ENCODE measurements around the gene FBLN1.
"Not testable (repeated sequence)": the region's sequence is repeated elsewhere in the genome, so short reads cannot be mapped to it uniquely, and the experiment has no call there.

Gene FBLN1

DNA sequence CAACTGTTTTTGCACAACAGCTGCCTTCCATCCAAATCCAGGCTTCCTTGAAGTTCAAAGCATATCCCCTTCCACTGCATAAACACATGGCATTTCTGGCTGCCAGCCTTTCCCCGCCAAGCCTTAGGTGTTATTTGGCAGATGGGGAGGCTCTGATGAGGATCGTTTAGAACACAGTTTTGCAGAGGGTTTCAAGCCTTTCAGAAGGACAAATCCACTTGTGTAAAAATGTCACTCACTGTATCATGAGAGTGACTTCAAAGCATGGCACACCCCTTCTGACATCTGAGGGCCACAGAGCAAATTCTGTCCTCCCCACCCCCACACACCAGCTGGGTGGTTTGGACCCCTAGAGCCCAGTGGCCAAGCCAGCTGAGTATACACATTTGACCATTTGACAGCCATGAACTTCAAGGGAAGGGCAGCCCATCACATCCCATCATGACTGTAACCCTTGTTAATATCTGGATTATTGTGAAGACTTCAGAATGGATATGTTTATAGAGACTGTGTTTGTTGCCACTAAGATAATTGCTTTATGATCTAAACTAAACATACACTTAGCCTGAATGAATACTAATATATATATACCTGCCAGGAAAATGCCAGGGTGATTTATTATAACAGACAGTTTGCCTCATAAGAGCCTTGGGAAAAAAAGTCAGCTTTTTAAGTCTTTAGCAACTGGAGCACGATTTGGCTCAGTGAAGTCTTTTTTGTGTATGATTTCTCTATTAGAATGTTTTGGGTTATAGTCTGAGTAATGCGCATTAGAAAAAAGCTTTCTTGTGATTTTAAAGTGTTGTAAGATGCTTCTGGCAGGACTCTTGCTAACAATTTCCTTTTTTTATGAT, 31.9 kb downstream of the FBLN1 start:
- ATAC-seq (replicated peaks): no peak
- no peaks in the 10 kb centered on the region for H3K9me3 Mint-ChIP-seq
- no peaks in the 10 kb centered on the region for H3K36me3 Mint-ChIP-seq
- H3K27ac Mint-ChIP-seq: no peak overlapping the region
- H3K27me3 Mint-ChIP-seq: peaks cover 7 to 9% of the 10 kb centered on the region in 2 donors
- H3K4me1 Mint-ChIP-seq: no peaks in the 10 kb centered on the region
- DNase-seq: no peak
- H3K4me3 Mint-ChIP-seq: no peak overlapping the region

DNA sequence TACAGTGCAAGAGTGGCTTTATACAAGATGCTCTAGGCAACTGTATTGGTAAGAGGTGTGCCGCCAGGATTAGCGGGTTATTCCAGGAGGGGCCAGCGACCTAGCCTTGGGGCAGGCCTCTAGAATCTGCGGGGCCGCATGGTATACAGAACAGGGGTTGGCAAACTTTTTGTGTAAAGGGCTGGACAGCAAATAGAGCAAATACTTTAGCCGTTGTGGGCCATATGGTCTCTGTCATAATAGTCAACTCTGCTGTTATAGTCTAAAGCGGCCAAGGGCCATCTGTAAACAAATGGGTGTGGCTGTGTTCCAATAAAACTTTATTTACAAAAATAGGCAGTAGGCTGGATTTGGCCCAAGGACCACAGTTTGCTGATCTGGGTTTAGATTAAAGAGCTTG, 32.6 kb downstream of the FBLN1 start:
- H3K27me3 Mint-ChIP-seq: peaks cover 11 to 17% of the 10 kb centered on the region in 2 donors
- no peaks in the 10 kb centered on the region for H3K36me3 Mint-ChIP-seq
- DNase-seq (no peak), ATAC-seq (replicated peaks) (no peak)
- no peaks in the 10 kb centered on the region for H3K4me1 Mint-ChIP-seq
- no peak overlapping the region for H3K27ac Mint-ChIP-seq
- no peaks in the 10 kb centered on the region for H3K9me3 Mint-ChIP-seq
- H3K4me3 Mint-ChIP-seq: no peak overlapping the region

DNA sequence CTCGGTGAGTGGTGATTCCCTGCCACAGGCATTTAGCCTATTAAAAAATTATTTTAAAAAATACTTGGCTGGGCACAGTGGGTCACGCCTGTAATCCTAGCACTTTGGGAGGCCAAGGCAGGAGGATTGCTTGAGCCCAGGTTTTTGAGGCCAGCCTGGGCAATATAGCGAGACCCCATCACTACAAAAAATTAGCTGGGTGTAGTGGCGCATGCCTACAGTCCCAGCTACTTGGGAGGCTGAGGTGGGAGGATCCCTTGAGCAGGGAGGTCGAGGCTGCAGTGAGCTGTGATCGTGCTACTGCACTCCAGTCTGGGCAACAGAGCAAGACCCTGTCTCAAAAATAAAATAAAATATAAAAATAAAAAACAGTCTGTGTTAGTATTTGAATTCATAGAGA, 33.2 kb downstream of the FBLN1 start:
- not testable (repeated sequence) for H3K4me1 Mint-ChIP-seq; H3K9me3 Mint-ChIP-seq; ATAC-seq (replicated peaks); H3K27ac Mint-ChIP-seq; H3K4me3 Mint-ChIP-seq; H3K36me3 Mint-ChIP-seq; DNase-seq
- H3K27me3 Mint-ChIP-seq: peaks cover 15 to 22% of the 10 kb centered on the region in 2 donors

DNA sequence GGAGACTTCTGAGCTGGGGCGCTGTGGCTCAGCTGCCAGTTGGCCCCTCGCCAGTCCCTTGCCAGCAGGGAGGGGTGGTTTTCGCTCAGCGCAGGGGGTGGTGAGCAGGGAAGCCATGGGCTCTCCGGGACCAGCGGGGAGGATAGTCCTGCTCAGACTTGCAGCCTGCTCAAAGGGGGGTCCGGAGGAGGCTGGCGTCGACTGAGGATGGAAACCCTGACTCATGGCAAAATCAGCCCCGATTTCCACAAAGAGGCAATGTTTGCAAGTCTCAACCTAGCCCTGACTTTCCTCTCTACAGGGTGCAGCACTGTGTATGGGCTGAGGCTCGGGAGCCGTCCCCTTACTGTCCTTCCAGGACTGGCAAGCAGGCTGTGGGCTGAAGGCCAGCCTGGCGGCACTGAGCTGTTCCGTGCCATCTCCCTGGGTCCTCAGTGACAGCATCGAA, 35.1 kb downstream of the FBLN1 start:
- Mint-ChIP-seq H3K27me3 (peaks cover 23 to 26% of the 10 kb centered on the region in 2 donors), H3K9me3 (no peaks in the 10 kb centered on the region), H3K4me1 (no peaks in the 10 kb centered on the region), H3K27ac (no peak overlapping the region), H3K4me3 (no peak overlapping the region), H3K36me3 (no peaks in the 10 kb centered on the region)
- DNase-seq: no peak
- ATAC-seq (replicated peaks): no peak

DNA sequence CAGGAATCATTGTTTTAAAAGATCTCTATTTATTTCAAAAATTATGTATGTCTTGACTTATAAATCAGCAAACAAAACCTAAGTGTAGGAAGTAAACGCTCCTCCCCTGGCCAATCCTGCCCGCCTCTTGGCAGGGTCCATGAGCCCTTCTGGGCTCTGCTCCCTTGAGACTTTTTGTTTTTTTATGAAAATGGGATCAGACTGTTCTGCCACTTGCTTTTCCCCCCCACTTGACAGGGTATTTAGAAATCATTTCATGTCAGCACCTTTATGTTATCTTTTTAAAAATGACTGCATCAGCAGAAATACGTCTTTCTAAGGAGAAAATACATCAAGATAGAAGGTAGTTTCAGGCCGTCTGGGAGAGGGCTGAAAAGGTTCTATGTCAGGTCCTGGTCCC, 35.6 kb downstream of the FBLN1 start:
- Mint-ChIP-seq H3K4me1 (peaks cover 0 to 2% of the 10 kb centered on the region in 2 donors), H3K27me3 (peaks cover 23 to 26% of the 10 kb centered on the region in 2 donors), H3K9me3 (no peaks in the 10 kb centered on the region), H3K4me3 (no peak overlapping the region), H3K27ac (no peak overlapping the region), H3K36me3 (no peaks in the 10 kb centered on the region)
- DNase-seq: no peak
- no peak for ATAC-seq (replicated peaks)

DNA sequence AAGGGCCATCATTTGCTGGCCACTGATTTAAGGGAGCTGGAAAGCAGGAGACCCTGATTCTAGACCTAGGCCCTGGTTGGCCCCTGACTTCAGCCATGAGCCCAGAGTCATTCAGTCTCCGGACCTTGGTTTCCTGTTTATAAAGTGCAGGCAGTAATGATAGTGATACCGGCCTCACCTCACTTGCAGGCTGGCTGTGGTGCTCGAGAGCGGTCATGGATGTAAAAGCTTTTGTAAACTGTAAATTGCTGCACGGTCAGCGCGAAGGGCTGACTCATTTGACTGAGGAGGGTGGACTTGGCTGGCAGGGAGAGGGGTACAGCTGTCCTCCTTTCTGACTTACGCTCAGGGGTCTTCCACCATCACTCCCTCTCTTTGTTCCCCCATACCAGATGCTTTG, 37.4 kb downstream of the FBLN1 start:
- ATAC-seq (replicated peaks) (no peak), DNase-seq (no peak)
- no peak overlapping the region for H3K4me3 Mint-ChIP-seq
- peaks cover 23 to 26% of the 10 kb centered on the region in 2 donors for H3K27me3 Mint-ChIP-seq
- no peaks in the 10 kb centered on the region for H3K36me3 Mint-ChIP-seq
- no peaks in the 10 kb centered on the region for H3K9me3 Mint-ChIP-seq
- no peak overlapping the region for H3K27ac Mint-ChIP-seq
- H3K4me1 Mint-ChIP-seq: peaks cover 0 to 6% of the 10 kb centered on the region in 2 donors

DNA sequence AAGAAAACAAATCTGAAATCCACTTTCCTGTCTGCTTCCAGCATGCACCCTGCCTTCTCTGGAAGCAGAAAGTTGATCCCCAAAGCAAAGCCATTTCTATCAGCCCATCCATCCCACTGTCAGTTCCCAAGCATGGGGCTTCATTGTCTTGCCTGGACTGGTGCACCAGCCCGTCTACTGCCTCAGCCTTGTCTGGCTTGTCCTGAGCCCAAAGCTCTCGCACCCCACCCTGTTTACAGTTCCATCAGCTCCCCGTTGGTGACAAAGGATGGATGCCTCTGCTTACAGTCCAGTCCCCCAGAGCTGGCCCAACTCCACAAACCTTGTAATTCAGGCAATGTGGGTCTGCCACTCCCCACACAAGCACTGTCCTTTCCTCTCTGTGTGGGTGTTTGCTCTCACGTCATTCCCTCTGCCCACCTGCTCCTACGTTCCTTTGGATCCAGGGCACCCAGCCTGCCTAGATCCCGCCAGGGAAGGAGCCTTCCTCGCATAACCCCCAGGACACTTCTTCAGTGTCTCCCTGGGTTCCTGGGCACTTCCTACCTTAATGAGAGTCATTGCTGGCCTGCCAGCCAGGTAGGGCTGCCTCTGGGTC, 38.8 kb downstream of the FBLN1 start:
- Mint-ChIP-seq H3K4me3 (no peak overlapping the region), H3K36me3 (no peaks in the 10 kb centered on the region), H3K9me3 (no peaks in the 10 kb centered on the region), H3K27ac (no peak overlapping the region), H3K27me3 (peaks cover 23 to 26% of the 10 kb centered on the region in 2 donors), H3K4me1 (peaks cover 0 to 6% of the 10 kb centered on the region in 2 donors)
- ATAC-seq (replicated peaks) (no peak), DNase-seq (no peak)

DNA sequence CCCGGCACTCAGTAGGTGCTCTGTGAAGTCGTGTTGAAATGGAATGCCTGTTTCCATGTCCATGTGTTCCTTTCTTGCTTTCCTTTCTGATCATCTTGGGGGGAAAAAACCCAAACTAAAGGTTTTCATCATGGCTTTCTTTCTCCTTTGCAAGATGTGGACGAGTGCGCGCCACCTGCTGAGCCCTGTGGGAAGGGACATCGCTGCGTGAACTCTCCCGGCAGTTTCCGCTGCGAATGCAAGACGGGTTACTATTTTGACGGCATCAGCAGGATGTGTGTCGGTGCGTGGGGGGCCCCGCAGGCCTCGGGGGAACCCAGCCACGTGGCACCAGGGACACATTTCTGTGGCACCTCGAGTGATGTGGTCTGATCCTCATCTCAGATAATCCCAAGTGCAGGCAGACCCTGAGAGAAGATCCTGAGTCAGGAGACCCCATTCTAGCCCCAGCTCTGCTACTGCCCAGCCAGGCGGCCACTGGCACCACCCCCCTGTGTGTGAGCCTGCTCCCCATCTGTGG, 39.4 kb downstream of the FBLN1 start:
- Mint-ChIP-seq H3K9me3 (no peaks in the 10 kb centered on the region), H3K27me3 (peaks cover 23 to 26% of the 10 kb centered on the region in 2 donors), H3K4me3 (no peak overlapping the region), H3K36me3 (no peaks in the 10 kb centered on the region), H3K27ac (no peak overlapping the region), H3K4me1 (peaks cover 0 to 6% of the 10 kb centered on the region in 2 donors)
- ATAC-seq (replicated peaks) (no peak), DNase-seq (no peak)

DNA sequence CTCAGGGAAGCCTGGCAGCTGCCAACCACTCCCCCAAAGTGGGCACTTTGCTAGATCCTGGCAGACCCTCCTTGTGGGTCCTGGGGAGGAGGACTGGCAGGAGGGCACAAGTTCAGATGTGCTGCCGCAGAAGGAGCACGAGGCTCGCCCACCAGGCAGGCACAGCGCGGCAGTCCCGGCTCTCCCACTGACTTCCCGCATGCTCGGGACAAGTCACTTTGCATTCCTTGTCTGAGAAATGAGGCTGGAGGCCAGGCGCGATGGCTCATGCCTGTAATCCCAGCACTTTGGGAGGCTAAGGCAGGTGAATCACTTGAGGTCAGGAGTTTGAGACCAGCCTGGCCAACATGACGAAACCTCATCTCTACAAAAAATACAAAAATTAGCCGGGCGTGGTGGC, 40.1 kb downstream of the FBLN1 start:
- ATAC-seq (replicated peaks); H3K27ac Mint-ChIP-seq; H3K4me3 Mint-ChIP-seq; H3K36me3 Mint-ChIP-seq; H3K4me1 Mint-ChIP-seq; H3K9me3 Mint-ChIP-seq; DNase-seq: not testable (repeated sequence)
- peaks cover 23 to 26% of the 10 kb centered on the region in 2 donors for H3K27me3 Mint-ChIP-seq

DNA sequence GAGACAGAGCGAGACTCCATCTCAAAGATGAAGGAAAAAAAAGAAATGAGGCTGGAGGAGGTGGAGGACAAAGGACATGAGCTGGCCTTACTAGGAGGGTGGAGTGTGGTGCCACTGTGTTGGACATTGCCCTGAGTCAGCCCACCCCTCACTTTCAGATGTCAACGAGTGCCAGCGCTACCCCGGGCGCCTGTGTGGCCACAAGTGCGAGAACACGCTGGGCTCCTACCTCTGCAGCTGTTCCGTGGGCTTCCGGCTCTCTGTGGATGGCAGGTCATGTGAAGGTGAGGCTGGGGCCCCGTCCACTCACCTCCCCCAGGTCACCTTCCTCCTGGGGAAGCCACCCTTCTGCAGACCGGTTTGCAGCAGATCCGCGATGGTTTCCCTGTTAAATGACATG, 40.6 kb downstream of the FBLN1 start:
- Mint-ChIP-seq H3K27ac (no peak overlapping the region), H3K9me3 (no peaks in the 10 kb centered on the region), H3K36me3 (no peaks in the 10 kb centered on the region), H3K4me1 (peaks cover 0 to 6% of the 10 kb centered on the region in 2 donors), H3K4me3 (no peak overlapping the region), H3K27me3 (peaks cover 23 to 26% of the 10 kb centered on the region in 2 donors)
- no peak for ATAC-seq (replicated peaks)
- DNase-seq: no peak

DNA sequence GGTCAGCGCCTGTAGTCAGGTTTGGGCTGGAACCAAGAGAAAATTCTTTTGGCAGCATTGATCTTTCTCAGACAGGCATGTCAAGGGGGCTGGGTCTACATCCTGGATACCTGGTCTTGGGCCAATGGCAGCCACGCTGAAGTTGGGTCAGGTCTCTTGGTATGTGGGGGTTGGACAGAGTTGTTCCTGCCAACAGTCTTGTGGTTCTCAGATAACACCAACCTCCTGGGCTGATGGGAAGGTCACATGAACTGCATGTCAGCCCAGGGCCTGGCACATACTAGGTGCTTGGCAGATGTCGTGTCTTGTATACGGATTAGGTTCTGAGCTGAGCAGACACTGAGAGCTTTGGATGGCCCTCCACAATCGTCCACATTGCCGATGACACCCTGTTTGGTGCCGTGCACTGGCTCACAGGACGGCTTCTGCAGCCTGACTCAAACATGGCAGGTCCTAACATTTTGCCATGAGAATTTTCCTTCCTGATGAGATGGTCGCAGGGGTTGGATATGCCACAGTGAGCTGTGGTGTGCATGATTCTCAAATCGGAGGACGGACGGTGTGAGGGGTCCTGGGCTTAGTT, 42.0 kb downstream of the FBLN1 start:
- Mint-ChIP-seq H3K4me3 (no peak overlapping the region), H3K36me3 (no peaks in the 10 kb centered on the region), H3K9me3 (no peaks in the 10 kb centered on the region), H3K27me3 (peaks cover 15 to 20% of the 10 kb centered on the region in 2 donors), H3K4me1 (peaks cover 0 to 6% of the 10 kb centered on the region in 2 donors), H3K27ac (no peak overlapping the region)
- ATAC-seq (replicated peaks): no peak
- DNase-seq: no peak

DNA sequence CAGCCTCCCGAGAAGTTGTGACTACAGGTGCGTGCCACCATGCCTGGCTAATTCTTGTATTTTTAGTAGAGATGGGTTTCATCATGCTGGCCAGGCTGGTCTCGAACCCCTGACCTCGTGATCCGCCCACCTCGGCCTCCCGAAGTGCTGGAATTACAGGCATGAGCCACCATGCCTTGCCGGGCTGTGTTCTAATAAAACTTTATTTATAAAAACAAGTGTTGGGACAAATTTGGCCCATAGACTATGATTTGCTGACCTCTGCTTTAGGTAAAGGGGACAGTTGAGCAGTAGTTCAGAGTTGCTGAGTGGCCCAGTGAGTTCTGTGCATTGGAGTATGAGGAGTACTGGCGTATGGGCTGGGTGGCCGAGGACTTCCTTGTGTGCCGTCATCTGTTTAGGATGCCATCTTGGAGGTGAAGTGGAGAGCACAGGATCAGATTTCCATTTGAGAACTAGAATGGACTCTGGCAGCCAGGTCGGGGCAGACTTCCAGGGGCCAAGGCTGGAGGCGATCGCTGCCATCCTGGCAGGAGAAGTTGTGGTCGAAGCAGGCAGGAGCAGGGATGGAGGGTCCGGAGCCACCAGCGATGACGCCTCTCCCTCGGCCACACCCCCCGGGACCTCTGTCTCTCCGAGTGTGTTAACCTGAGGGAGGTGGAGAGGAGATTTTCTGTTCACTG, 43.8 kb downstream of the FBLN1 start:
- no peak for DNase-seq
- no peak overlapping the region for H3K4me3 Mint-ChIP-seq
- peaks cover 0 to 6% of the 10 kb centered on the region in 2 donors for H3K4me1 Mint-ChIP-seq
- no peak overlapping the region for H3K27ac Mint-ChIP-seq
- peaks cover 4 to 5% of the 10 kb centered on the region in 2 donors for H3K9me3 Mint-ChIP-seq
- H3K27me3 Mint-ChIP-seq: peaks cover 7 to 8% of the 10 kb centered on the region in 2 donors
- no peaks in the 10 kb centered on the region for H3K36me3 Mint-ChIP-seq
- no peak for ATAC-seq (replicated peaks)

DNA sequence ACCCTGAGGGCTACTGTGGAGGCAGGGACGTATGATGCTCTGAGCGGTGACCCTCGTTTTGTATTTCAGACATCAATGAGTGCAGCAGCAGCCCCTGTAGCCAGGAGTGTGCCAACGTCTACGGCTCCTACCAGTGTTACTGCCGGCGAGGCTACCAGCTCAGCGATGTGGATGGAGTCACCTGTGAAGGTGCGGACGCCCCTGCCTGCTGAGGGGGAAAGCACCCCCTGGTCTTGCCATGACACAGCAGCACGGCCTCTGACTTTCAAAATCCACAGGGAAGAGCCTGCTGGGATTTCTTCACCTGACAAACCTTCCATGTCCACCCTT, 44.3 kb downstream of the FBLN1 start:
- Mint-ChIP-seq H3K4me3 (no peak overlapping the region), H3K4me1 (peaks cover 0 to 6% of the 10 kb centered on the region in 2 donors), H3K27ac (no peak overlapping the region), H3K27me3 (peaks cover 5 to 12% of the 10 kb centered on the region in 2 donors), H3K36me3 (no peaks in the 10 kb centered on the region), H3K9me3 (peaks cover 4 to 5% of the 10 kb centered on the region in 2 donors)
- ATAC-seq (replicated peaks): no peak
- no peak for DNase-seq

DNA sequence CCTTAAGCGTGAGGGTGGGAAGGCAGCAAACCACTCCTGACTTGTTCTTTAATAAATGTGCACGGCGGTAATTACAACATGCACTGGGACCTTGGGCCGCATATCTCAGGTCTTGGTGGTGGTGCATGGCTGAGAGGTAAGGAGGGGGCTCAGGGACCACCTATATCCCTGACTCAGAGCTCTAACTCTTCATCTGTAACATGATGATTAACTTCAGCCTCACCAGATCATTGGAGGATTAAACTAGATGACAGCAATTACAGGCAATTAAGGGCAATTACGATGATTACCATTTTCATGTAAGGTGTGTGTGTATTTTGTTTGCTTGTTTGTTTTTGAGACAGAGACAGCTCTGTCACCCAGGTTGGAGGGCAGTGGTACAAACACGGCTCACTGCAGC, 45.0 kb downstream of the FBLN1 start:
- H3K4me1 Mint-ChIP-seq: peaks cover 0 to 6% of the 10 kb centered on the region in 2 donors
- ATAC-seq (replicated peaks) (no peak), DNase-seq (no peak)
- H3K27me3 Mint-ChIP-seq: peaks cover 7 to 13% of the 10 kb centered on the region in 2 donors
- no peak overlapping the region for H3K27ac Mint-ChIP-seq
- H3K4me3 Mint-ChIP-seq: no peak overlapping the region
- no peaks in the 10 kb centered on the region for H3K36me3 Mint-ChIP-seq
- peaks cover 4 to 5% of the 10 kb centered on the region in 2 donors for H3K9me3 Mint-ChIP-seq
